Caco-2 (cell line): ENCODE data around the gene CCM2. TPM values are rescaled to one million over a fixed set of nuclear protein-coding genes. Genes with fewer than 3 reads are reported as not detected.

ENCODE experiments used
- BruUV-seq: library from RNA; stranded (reverse); fragments of 400-500 nt; replicated peaks from 2 replicates; lab custom pipeline; 2021; lab: Mats Ljungman, UMichigan
- CTCF ChIA-PET: fragments of 300-600 bp; sonication (Branson Sonifier 250); formaldehyde crosslinking; loops from one replicate; lab custom pipeline; 2022; ENCODE audit warnings: antibody characterized with exemption; lab: Charles Lee
- POLR2A ChIA-PET: fragments of 300-600 bp; sonication (Branson Sonifier 250); formaldehyde crosslinking; loops from one replicate; lab custom pipeline; 2022; ENCODE audit warnings: antibody characterized with exemption; lab: Charles Lee
- DNase-seq, 2 experiments: peaks; one replicate each; pipeline versions ENCODE4 v3.0.0 to v3.0.0-alpha.2; 2020 to 2022
- H3K27me3 ChIP-seq: replicated peaks from 2 replicates; pipeline ENCODE4 v1.6.0; 2011; ENCODE audit warnings: low read length; ENCODE audit not compliant: control insufficient read depth, insufficient read depth
- H3K36me3 ChIP-seq: 2 replicates; pipeline ENCODE4 v1.5.1; 2011; ENCODE audit warnings: low read length; ENCODE audit not compliant: control insufficient read depth, insufficient read depth
- H3K4me1 ChIP-seq: fragments of 250-450 bp; sonication (Bioruptor Pico); 2 replicates; pipeline ENCODE4 v1.5.1; 2020; ENCODE audit warnings: mild to moderate bottlenecking
- H3K4me3 ChIP-seq: 2 replicates; pipeline ENCODE4 v1.5.1; 2011; ENCODE audit warnings: low read depth, mild to moderate bottlenecking, control low read depth, low read length
- H3K9me3 ChIP-seq: fragments of 250-450 bp; sonication (Bioruptor Pico); 2 replicates; pipeline ENCODE4 v1.5.1; 2020; ENCODE audit warnings: mild to moderate bottlenecking, moderate library complexity
- H3K27ac Mint-ChIP-seq: one replicate; pipeline ENCODE4 v1.8.0; 2022; ENCODE audit warnings: mixed read lengths; ENCODE audit not compliant: unreplicated experiment
- H3K27me3 Mint-ChIP-seq: one replicate; pipeline ENCODE4 v1.8.0; 2022; ENCODE audit warnings: mixed read lengths; ENCODE audit not compliant: insufficient read depth, unreplicated experiment
- H3K36me3 Mint-ChIP-seq: one replicate; pipeline ENCODE4 v1.8.0; 2022; ENCODE audit warnings: mild to moderate bottlenecking, mixed read lengths; ENCODE audit not compliant: insufficient read depth, unreplicated experiment
- H3K4me1 Mint-ChIP-seq: one replicate; pipeline ENCODE4 v1.8.0; 2022; ENCODE audit warnings: low read depth, mixed read lengths; ENCODE audit not compliant: unreplicated experiment
- H3K4me3 Mint-ChIP-seq: one replicate; pipeline ENCODE4 v1.8.0; 2022; ENCODE audit warnings: mild to moderate bottlenecking, moderate library complexity, mixed read lengths; ENCODE audit not compliant: unreplicated experiment
- H3K9me3 Mint-ChIP-seq: one replicate; pipeline ENCODE4 v1.8.0; 2022; ENCODE audit warnings: mixed read lengths; ENCODE audit not compliant: unreplicated experiment
- intact Hi-C: fragments of 100-400 bp; cut with micrococcal nuclease; formaldehyde crosslinking; loops from one replicate; pipeline ENCODE4 v1.10.0; 2022; ENCODE audit not compliant: unreplicated experiment
- total RNA-seq: library from RNA; stranded (reverse); gene quantifications from 2 replicates; pipeline ENCODE4 v1.2.3, GENCODE V29; 2022
- TF ChIP-seq, protein P1 (sequence below), 2 experiments: fragments of 200-600 bp in 1 of 2; IDR thresholded peaks; 1 replicate in 1 of 2; 2 replicates in 1 of 2; pipeline versions ENCODE4 v1.5.1 to v1.8.0; 2011 to 2022; ENCODE audit warnings: antibody characterized with exemption in 1 of 2, control low read depth in 1 of 2, inconsistent platforms in 1 of 2, low read depth in 1 of 2, low read length in 1 of 2, mild to moderate bottlenecking in 1 of 2, moderate library complexity in 1 of 2; ENCODE audit not compliant: insufficient read depth in 1 of 2, severe bottlenecking in 1 of 2, unreplicated experiment in 1 of 2

CCM2 gene
- total RNA-seq, 1 experiment from 2014 or later = 28.2 TPM

DNA sequence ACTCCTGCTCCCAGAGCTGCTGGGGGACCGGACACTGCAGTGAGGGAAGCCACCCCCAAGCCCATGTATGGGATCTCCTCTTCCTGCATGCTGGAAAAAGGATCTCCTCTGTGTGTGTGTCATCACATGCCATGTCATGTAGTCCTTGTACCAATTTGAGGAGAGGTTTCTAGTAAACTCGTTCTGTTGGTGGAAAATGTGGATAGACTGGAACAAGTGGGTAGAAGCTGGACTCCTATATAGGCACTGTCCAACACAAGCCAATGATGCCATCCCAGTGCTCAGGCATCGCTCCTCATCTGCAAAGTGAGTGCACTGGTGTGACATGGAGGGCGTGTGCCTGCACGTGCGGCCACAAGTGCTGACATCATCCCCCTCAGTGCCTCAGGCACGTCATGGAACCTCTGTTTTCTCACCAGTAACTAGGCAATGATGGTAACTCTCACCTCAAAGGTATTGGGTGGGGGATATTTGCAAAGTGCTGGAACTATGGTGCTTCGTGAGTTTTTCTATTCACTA is 40.5 kb upstream of the CCM2 start:
- intact Hi-C loops = no loop called here

DNA sequence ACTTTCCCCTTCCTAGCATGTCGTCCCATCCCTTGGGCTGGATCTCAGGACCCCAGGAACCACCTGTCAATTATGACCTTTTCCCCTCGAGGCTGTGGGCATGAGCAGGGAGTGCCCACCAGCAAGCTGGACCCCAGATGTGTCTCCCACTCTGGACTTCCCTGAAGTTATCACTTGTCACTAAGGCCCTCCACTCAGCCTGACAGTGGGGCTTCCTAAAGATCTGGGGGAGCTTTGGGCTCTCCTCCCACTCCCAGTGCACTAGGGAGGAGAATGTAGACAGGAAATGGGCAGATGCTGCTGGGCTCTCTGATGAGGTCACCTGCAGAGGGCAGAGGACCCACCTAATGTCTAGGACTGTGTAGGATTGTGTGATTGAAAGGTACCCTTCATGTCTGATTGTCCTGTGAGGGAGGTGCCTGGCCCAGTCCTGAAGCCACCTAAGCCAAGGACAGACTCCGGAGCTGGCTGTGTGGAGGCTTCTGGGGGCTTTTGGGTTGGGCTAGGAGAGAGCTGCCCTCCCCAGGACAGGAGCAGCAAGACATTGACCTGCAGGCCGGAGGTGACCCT is 39.9 kb upstream of the CCM2 start:
- no TSS peak for BruUV-seq
- no peaks in the 10 kb centered on the region for H3K36me3 ChIP-seq
- no peaks in the 10 kb centered on the region for H3K9me3 ChIP-seq
- intact Hi-C loops = loop anchor here (5.0 kb wide), 2 partner anchors 73 to 103 kb away; partner anchors contain the start of gene PURB
- Mint-ChIP-seq H3K27ac (no peak overlapping the region), H3K27me3 (no peaks in the 10 kb centered on the region), H3K36me3 (no peaks in the 10 kb centered on the region), H3K9me3 (no peaks in the 10 kb centered on the region), H3K4me1 (no peaks in the 10 kb centered on the region), H3K4me3 (no peak overlapping the region)
- CTCF ChIA-PET = interaction anchor here (0.6 kb wide), 1 partner anchor 87 kb away, joined by 3 read pairs; no protein-coding TSS in a partner anchor
- H3K4me3 ChIP-seq = no peak overlapping the region
- H3K27me3 ChIP-seq = no peaks in the 10 kb centered on the region; the same call in 1 of the 2 replicates
- POLR2A ChIA-PET = no interaction called here
- H3K4me1 ChIP-seq = no peaks in the 10 kb centered on the region
- no peak for DNase-seq
- TF ChIP-seq, protein P1, sequence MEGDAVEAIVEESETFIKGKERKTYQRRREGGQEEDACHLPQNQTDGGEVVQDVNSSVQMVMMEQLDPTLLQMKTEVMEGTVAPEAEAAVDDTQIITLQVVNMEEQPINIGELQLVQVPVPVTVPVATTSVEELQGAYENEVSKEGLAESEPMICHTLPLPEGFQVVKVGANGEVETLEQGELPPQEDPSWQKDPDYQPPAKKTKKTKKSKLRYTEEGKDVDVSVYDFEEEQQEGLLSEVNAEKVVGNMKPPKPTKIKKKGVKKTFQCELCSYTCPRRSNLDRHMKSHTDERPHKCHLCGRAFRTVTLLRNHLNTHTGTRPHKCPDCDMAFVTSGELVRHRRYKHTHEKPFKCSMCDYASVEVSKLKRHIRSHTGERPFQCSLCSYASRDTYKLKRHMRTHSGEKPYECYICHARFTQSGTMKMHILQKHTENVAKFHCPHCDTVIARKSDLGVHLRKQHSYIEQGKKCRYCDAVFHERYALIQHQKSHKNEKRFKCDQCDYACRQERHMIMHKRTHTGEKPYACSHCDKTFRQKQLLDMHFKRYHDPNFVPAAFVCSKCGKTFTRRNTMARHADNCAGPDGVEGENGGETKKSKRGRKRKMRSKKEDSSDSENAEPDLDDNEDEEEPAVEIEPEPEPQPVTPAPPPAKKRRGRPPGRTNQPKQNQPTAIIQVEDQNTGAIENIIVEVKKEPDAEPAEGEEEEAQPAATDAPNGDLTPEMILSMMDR (IDR thresholded peaks at IDR 0.05; ENCODE audit: insufficient read depth in 1 of 2, low read depth in 1 of 2, low read length in 1 of 2, severe bottlenecking in 1 of 2, unreplicated experiment in 1 of 2) = no peak

More for the DNA sequence above, 40.5 kb upstream of the CCM2 start:
- no peaks in the 10 kb centered on the region for H3K4me1 Mint-ChIP-seq
- Histone ChIP-seq H3K36me3 (no peaks in the 10 kb centered on the region), H3K9me3 (no peaks in the 10 kb centered on the region), H3K4me1 (no peaks in the 10 kb centered on the region), H3K4me3 (no peak overlapping the region), H3K27me3 (no peaks in the 10 kb centered on the region; the same call in 1 of the 2 replicates)
- H3K27ac Mint-ChIP-seq = no peak overlapping the region
- no peak for DNase-seq
- BruUV-seq = no TSS peak
- ChIA-PET POLR2A (no interaction called here), CTCF (no interaction called here)
- H3K36me3 Mint-ChIP-seq = no peaks in the 10 kb centered on the region
- H3K9me3 Mint-ChIP-seq = no peaks in the 10 kb centered on the region
- H3K27me3 Mint-ChIP-seq = no peaks in the 10 kb centered on the region
- no peak overlapping the region for H3K4me3 Mint-ChIP-seq
- TF ChIP-seq, protein P1 (IDR thresholded peaks at IDR 0.05; ENCODE audit: insufficient read depth in 1 of 2, low read depth in 1 of 2, low read length in 1 of 2, severe bottlenecking in 1 of 2, unreplicated experiment in 1 of 2) = no peak

DNA sequence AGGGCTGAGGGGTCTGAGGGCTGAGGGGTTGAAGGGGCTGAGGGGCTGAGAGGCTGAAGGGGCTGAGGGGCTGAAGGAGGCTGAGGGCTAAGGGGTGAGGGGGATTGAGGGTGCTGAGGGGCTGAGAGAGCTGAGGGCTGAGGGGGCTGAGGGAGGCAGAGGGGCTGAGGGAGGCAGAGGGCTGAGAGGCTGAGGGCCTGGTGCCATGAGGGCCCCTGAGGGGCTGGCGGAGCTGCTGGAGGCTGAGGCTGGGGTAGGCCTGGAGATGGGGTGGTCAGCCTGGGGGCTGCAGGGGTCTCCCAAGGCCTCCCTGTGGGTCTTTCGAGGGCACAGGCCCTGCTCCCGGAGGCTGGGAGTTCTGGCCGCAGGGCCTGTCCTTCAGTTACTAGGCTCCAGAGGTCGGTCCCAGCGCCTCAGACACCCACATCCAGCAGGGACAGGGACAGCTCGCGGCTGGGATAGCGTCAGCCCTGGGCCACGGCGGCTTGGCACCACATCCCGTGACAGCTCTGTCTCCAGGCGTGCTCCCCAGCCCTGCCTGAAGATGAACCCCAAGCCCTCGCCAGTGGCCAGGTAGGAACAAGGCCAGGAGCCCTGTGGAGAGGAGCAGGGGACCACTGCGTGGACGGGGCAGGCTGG is 38.0 kb upstream of the CCM2 start:
- Mint-ChIP-seq H3K27ac (no peak overlapping the region), H3K9me3 (no peaks in the 10 kb centered on the region), H3K4me1 (no peaks in the 10 kb centered on the region), H3K4me3 (peak overlapping the region; percentile 68), H3K27me3 (no peaks in the 10 kb centered on the region), H3K36me3 (no peaks in the 10 kb centered on the region)
- ChIA-PET CTCF (interaction anchor here (0.6 to 1.1 kb wide), 3 partner anchors 8 to 104 kb away, joined by 3 to 7 read pairs (median 3); partner anchors contain the start of gene CCM2), POLR2A (interaction anchor here (1.5 kb wide), 1 partner anchor 12 kb away, joined by 4 read pairs; no protein-coding TSS in a partner anchor)
- TF ChIP-seq, protein P1 (IDR thresholded peaks at IDR 0.05; ENCODE audit: insufficient read depth in 1 of 2, low read depth in 1 of 2, low read length in 1 of 2, severe bottlenecking in 1 of 2, unreplicated experiment in 1 of 2) = no peak
- Histone ChIP-seq H3K4me3 (peak overlapping the region; percentile 75), H3K27me3 (no peaks in the 10 kb centered on the region; the same call in 1 of the 2 replicates), H3K4me1 (no peaks in the 10 kb centered on the region), H3K36me3 (no peaks in the 10 kb centered on the region), H3K9me3 (no peaks in the 10 kb centered on the region)
- DNase-seq = peak in 1 of 2 experiments; percentile 45
- no TSS peak for BruUV-seq
- intact Hi-C loops = loop anchor here (5.0 kb wide), 2 partner anchors 75 to 105 kb away; partner anchors contain the start of gene PURB
